Liver (tissue), 9 donors: ENCODE data around the gene L3HYPDH. TPM values are rescaled to one million over a fixed set of nuclear protein-coding genes. Genes with fewer than 3 reads are reported as not detected.

Experiments used
- DNase-seq: peaks from one replicate; pipeline ENCODE4 v3.0.0-alpha.2; 2017; ENCODE audit warnings: low spot score
- H3K27ac ChIP-seq, 2 donors: one replicate each; pipeline ENCODE4 v1.7.0; 2013; ENCODE audit warnings: inconsistent platforms in 2 of 2, low read length in 2 of 2, control low read depth in 1 of 2, low read depth in 1 of 2, mild to moderate bottlenecking in 1 of 2
- H3K27me3 ChIP-seq, 4 donors: one replicate each; pipeline versions ENCODE4 v1.6.1 to v1.7.0; 2013; ENCODE audit warnings: low read length in 3 of 4, inconsistent platforms in 1 of 4, mild to moderate bottlenecking in 1 of 4, moderate library complexity in 1 of 4; ENCODE audit not compliant: control insufficient read depth in 4 of 4, insufficient read depth in 4 of 4
- H3K36me3 ChIP-seq, 4 donors: one replicate each; pipeline versions ENCODE4 v1.6.1 to v1.7.0; 2013; ENCODE audit warnings: low read length in 3 of 4, mild to moderate bottlenecking in 3 of 4, low read depth in 1 of 4, moderate library complexity in 1 of 4; ENCODE audit not compliant: control insufficient read depth in 4 of 4, insufficient read depth in 3 of 4
- H3K4me1 ChIP-seq, 4 donors: one replicate each; pipeline versions ENCODE4 v1.6.1 to v1.7.0; 2013; ENCODE audit warnings: low read length in 3 of 4, mild to moderate bottlenecking in 3 of 4, moderate library complexity in 1 of 4; ENCODE audit not compliant: control insufficient read depth in 4 of 4, insufficient read depth in 4 of 4
- H3K4me3 ChIP-seq, 3 donors: one replicate each; pipeline versions ENCODE4 v1.6.1 to v1.7.0; 2013; ENCODE audit warnings: low read length in 3 of 3, control low read depth in 1 of 3, low read depth in 1 of 3, mild to moderate bottlenecking in 1 of 3
- H3K9ac ChIP-seq, 2 donors: one replicate each; pipeline ENCODE4 v1.7.0; 2013; ENCODE audit warnings: low read length in 2 of 2, mild to moderate bottlenecking in 2 of 2, moderate library complexity in 2 of 2, control low read depth in 1 of 2, low read depth in 1 of 2
- H3K9me3 ChIP-seq, 4 donors: one replicate each; pipeline versions ENCODE4 v1.6.1 to v1.7.0; 2013; ENCODE audit warnings: low read length in 3 of 4; ENCODE audit not compliant: control insufficient read depth in 4 of 4
- EGR1 ChIP-seq, 2 donors: IDR thresholded peaks; 2 replicates each; pipeline ENCODE4 v1.6.1; 2016 to 2018; ENCODE audit warnings: antibody characterized with exemption in 2 of 2, low read depth in 2 of 2
- FOXA1 ChIP-seq: IDR thresholded peaks from 2 replicates; pipeline ENCODE4 v1.6.1; 2016; ENCODE audit warnings: antibody characterized with exemption
- FOXA2 ChIP-seq: IDR thresholded peaks from 2 replicates; pipeline ENCODE4 v1.6.1; 2016; ENCODE audit warnings: antibody characterized with exemption
- GABPA ChIP-seq, 2 donors: IDR thresholded peaks in 1 of 2; conservative IDR thresholded peaks in 1 of 2; 2 replicates each; pipeline ENCODE4 v1.6.1; 2016; ENCODE audit warnings: antibody characterized with exemption in 2 of 2, mild to moderate bottlenecking in 1 of 2, moderate library complexity in 1 of 2
- HNF4A ChIP-seq, 2 donors: conservative IDR thresholded peaks; 2 replicates each; pipeline ENCODE4 v1.6.1; 2016; ENCODE audit warnings: antibody characterized with exemption in 2 of 2, mild to moderate bottlenecking in 2 of 2
- HNF4G ChIP-seq: IDR thresholded peaks from 2 replicates; pipeline ENCODE4 v1.6.1; 2016; ENCODE audit warnings: antibody characterized with exemption
- JUND ChIP-seq, 2 donors: IDR thresholded peaks; 2 replicates each; pipeline ENCODE4 v1.6.1; 2016; ENCODE audit warnings: antibody characterized with exemption in 2 of 2
- NR2F2 ChIP-seq: IDR thresholded peaks from 2 replicates; pipeline ENCODE4 v1.6.1; 2016; ENCODE audit warnings: antibody characterized with exemption
- RAD21 ChIP-seq, 2 donors: IDR thresholded peaks; 2 replicates each; pipeline ENCODE4 v1.6.1; 2016; ENCODE audit warnings: antibody characterized with exemption in 2 of 2, mild to moderate bottlenecking in 2 of 2
- RXRA ChIP-seq, 2 donors: IDR thresholded peaks; 2 replicates each; pipeline ENCODE4 v1.6.1; 2017 to 2018; ENCODE audit warnings: antibody characterized with exemption in 2 of 2, mild to moderate bottlenecking in 1 of 2
- SP1 ChIP-seq: IDR thresholded peaks from 2 replicates; pipeline ENCODE4 v1.6.1; 2018; ENCODE audit warnings: antibody characterized with exemption, mild to moderate bottlenecking
- TAF1 ChIP-seq: conservative IDR thresholded peaks from 2 replicates; pipeline ENCODE4 v1.6.1; 2016; ENCODE audit warnings: antibody characterized with exemption, mild to moderate bottlenecking
- YY1 ChIP-seq: IDR thresholded peaks from 2 replicates; pipeline ENCODE4 v1.6.1; 2016; ENCODE audit warnings: antibody characterized with exemption, mild to moderate bottlenecking
- WGBS: extraction: QIAGEN DNeasy Blood & Tissue Kit; methylation state at CpG from one replicate; pipeline ENCODE4 v1.1.7; 2013; 5-methylcytosine and 5-hydroxymethylcytosine counted together
- polyA plus RNA-seq, 2 donors: library from polyadenylated mRNA; stranded (reverse) in 1 of 2; unstranded in 1 of 2; fragments of 200-250 nt in 1 of 2; fragments of >200 nt in 1 of 2; fragmentation: Nextera tagmentation in 1 of 2; extraction: Ambion mirVana in 1 of 2; gene quantifications; one replicate each; pipeline versions ENCODE4 v1.2.1 to v1.2.3, GENCODE V29; 2013 to 2015
- total RNA-seq, 2 donors: library from RNA; depleted of rRNA; stranded (reverse); fragments of >200 nt; gene quantifications; one replicate each; pipeline ENCODE4 v1.2.3, GENCODE V29; 2014
- TF ChIP-seq, protein P1 (sequence below): IDR thresholded peaks from 2 replicates; pipeline ENCODE4 v1.6.1; 2016; ENCODE audit warnings: antibody characterized with exemption
- TF ChIP-seq, protein P2 (sequence below): IDR thresholded peaks from 2 replicates; pipeline ENCODE4 v1.6.1; 2016; ENCODE audit warnings: antibody characterized with exemption
- TF ChIP-seq, protein P3 (sequence below): IDR thresholded peaks from 2 replicates; pipeline ENCODE4 v1.6.1; 2016; ENCODE audit warnings: antibody characterized with exemption, mild to moderate bottlenecking
- TF ChIP-seq, protein P4 (sequence below): fragments of 150-350 bp; IDR thresholded peaks from 2 replicates; pipeline ENCODE4 v1.5.1; 2017; ENCODE audit warnings: improper control_type of control experiment, low read depth, low read length; ENCODE audit not compliant: missing input control
- TF ChIP-seq, protein P5 (sequence below): IDR thresholded peaks from 2 replicates; pipeline ENCODE4 v1.6.1; 2016; ENCODE audit warnings: antibody characterized with exemption
- donor health status: healthy.
- donor health status: healthy.
- donor health status: healthy.
- donor health status: healthy.
- donor health status: healthy.

L3HYPDH gene
- total and polyA plus RNA-seq, 4 donors, result 9.3 to 36.3 (median 28.2) TPM

DNA sequence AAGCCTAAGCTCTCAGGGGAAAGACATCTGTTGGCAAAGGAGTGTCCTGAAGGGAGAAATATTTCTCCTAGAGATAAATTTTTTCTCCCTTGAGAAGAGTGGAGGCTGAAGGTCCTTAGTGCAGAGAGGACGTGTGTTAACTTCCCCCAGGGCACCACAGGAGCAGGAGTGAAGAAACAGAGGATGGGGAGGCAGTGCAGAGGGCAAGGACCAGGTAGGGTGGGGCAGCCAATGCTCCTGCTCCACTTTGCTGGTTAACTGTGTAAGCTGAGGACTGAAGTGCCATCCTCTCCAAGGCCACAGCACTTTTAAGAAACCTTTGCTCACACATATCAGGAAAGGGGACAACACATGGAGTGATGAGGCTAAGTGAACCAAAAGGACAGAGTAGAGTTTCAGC lies 4.0 kb downstream of the L3HYPDH start:
- Histone ChIP-seq H3K9me3 (no peaks in the 10 kb centered on the region), H3K27me3 (no peaks in the 10 kb centered on the region), H3K27ac (no peak overlapping the region), H3K9ac (no peak overlapping the region), H3K4me1 (peaks cover 2 to 23% (median 21%) of the 10 kb centered on the region in 4 donors), H3K36me3 (peaks cover 0 to 10% (median 6%) of the 10 kb centered on the region in 4 donors), H3K4me3 (no peak overlapping the region)
- DNase-seq, result no peak
- TF ChIP-seq YY1 (no peak), GABPA (IDR thresholded peaks at IDR 0.05 in 1 of 2, conservative IDR thresholded peaks at IDR 0.05 in 1 of 2) (no peak), SP1 (no peak)
- WGBS, result 58% methylated on average over 1 of the region's 1 CpG

DNA sequence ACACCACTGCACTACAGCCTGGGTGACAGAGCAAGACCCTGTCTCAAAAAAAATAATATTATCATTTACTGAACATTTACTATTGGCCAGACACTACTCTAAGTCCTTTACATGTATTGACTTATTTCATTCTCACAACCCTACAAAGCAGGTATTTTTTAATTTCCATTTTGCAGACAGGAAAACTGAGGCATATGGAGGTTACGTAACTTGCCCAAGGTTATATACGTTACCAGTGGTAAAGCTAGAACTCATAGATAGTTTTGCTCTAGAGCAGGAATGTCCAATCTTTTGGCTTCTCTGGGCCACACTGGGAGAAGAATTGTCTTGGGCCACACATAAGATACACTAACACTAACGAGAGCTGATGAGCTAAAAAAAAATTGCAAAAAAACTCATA lies 5.7 kb downstream of the L3HYPDH start:
- Histone ChIP-seq H3K4me1 (peaks cover 2 to 20% (median 20%) of the 10 kb centered on the region in 4 donors), H3K36me3 (peaks cover 4 to 17% (median 12%) of the 10 kb centered on the region in 4 donors)
- WGBS, result 96% methylated on average over 3 of the region's 3 CpGs

More for the DNA sequence above, 5.7 kb downstream of the L3HYPDH start:
- H3K9ac ChIP-seq, result no peak overlapping the region
- TF ChIP-seq SP1, result no peak
- TF ChIP-seq, protein P1, sequence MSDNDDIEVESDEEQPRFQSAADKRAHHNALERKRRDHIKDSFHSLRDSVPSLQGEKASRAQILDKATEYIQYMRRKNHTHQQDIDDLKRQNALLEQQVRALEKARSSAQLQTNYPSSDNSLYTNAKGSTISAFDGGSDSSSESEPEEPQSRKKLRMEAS, result no peak
- TF ChIP-seq HNF4G, result no peak
- TF ChIP-seq RAD21 (IDR thresholded peaks at IDR 0.05), result no peak
- TF ChIP-seq, protein P2, sequence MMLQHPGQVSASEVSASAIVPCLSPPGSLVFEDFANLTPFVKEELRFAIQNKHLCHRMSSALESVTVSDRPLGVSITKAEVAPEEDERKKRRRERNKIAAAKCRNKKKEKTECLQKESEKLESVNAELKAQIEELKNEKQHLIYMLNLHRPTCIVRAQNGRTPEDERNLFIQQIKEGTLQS, result no peak
- no peak for TF ChIP-seq YY1
- TF ChIP-seq, protein P3, sequence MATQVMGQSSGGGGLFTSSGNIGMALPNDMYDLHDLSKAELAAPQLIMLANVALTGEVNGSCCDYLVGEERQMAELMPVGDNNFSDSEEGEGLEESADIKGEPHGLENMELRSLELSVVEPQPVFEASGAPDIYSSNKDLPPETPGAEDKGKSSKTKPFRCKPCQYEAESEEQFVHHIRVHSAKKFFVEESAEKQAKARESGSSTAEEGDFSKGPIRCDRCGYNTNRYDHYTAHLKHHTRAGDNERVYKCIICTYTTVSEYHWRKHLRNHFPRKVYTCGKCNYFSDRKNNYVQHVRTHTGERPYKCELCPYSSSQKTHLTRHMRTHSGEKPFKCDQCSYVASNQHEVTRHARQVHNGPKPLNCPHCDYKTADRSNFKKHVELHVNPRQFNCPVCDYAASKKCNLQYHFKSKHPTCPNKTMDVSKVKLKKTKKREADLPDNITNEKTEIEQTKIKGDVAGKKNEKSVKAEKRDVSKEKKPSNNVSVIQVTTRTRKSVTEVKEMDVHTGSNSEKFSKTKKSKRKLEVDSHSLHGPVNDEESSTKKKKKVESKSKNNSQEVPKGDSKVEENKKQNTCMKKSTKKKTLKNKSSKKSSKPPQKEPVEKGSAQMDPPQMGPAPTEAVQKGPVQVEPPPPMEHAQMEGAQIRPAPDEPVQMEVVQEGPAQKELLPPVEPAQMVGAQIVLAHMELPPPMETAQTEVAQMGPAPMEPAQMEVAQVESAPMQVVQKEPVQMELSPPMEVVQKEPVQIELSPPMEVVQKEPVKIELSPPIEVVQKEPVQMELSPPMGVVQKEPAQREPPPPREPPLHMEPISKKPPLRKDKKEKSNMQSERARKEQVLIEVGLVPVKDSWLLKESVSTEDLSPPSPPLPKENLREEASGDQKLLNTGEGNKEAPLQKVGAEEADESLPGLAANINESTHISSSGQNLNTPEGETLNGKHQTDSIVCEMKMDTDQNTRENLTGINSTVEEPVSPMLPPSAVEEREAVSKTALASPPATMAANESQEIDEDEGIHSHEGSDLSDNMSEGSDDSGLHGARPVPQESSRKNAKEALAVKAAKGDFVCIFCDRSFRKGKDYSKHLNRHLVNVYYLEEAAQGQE, result no peak
- TF ChIP-seq, protein P4, sequence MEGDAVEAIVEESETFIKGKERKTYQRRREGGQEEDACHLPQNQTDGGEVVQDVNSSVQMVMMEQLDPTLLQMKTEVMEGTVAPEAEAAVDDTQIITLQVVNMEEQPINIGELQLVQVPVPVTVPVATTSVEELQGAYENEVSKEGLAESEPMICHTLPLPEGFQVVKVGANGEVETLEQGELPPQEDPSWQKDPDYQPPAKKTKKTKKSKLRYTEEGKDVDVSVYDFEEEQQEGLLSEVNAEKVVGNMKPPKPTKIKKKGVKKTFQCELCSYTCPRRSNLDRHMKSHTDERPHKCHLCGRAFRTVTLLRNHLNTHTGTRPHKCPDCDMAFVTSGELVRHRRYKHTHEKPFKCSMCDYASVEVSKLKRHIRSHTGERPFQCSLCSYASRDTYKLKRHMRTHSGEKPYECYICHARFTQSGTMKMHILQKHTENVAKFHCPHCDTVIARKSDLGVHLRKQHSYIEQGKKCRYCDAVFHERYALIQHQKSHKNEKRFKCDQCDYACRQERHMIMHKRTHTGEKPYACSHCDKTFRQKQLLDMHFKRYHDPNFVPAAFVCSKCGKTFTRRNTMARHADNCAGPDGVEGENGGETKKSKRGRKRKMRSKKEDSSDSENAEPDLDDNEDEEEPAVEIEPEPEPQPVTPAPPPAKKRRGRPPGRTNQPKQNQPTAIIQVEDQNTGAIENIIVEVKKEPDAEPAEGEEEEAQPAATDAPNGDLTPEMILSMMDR, result no peak
- TF ChIP-seq TAF1, result no peak
- no peak for TF ChIP-seq RXRA (IDR thresholded peaks at IDR 0.05)
- TF ChIP-seq, protein P5, sequence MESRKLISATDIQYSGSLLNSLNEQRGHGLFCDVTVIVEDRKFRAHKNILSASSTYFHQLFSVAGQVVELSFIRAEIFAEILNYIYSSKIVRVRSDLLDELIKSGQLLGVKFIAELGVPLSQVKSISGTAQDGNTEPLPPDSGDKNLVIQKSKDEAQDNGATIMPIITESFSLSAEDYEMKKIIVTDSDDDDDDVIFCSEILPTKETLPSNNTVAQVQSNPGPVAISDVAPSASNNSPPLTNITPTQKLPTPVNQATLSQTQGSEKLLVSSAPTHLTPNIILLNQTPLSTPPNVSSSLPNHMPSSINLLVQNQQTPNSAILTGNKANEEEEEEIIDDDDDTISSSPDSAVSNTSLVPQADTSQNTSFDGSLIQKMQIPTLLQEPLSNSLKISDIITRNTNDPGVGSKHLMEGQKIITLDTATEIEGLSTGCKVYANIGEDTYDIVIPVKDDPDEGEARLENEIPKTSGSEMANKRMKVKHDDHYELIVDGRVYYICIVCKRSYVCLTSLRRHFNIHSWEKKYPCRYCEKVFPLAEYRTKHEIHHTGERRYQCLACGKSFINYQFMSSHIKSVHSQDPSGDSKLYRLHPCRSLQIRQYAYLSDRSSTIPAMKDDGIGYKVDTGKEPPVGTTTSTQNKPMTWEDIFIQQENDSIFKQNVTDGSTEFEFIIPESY, result no peak
- TF ChIP-seq EGR1 (IDR thresholded peaks at IDR 0.05; ENCODE audit: low read depth in 2 of 2), result no peak
- no peak for TF ChIP-seq FOXA2
- no peak for TF ChIP-seq FOXA1
- TF ChIP-seq JUND (IDR thresholded peaks at IDR 0.05), result no peak
- no peak for TF ChIP-seq GABPA (IDR thresholded peaks at IDR 0.05 in 1 of 2, conservative IDR thresholded peaks at IDR 0.05 in 1 of 2)
- no peak for TF ChIP-seq NR2F2
- TF ChIP-seq HNF4A (conservative IDR thresholded peaks at IDR 0.05), result no peak
- no peak for DNase-seq
- H3K4me3 ChIP-seq, result no peak overlapping the region
- no peaks in the 10 kb centered on the region for H3K9me3 ChIP-seq
- H3K27ac ChIP-seq, result no peak overlapping the region
- no peaks in the 10 kb centered on the region for H3K27me3 ChIP-seq
